ENCODE results near the gene ISCU.
A peak's percentile ranks its signal among the peaks of the same experiment; 100 is the strongest.
"Not testable (repeated sequence)": the region's sequence is repeated elsewhere in the genome, so short reads cannot be mapped to it uniquely, and the experiment has no call there.

Gene ISCU

DNA sequence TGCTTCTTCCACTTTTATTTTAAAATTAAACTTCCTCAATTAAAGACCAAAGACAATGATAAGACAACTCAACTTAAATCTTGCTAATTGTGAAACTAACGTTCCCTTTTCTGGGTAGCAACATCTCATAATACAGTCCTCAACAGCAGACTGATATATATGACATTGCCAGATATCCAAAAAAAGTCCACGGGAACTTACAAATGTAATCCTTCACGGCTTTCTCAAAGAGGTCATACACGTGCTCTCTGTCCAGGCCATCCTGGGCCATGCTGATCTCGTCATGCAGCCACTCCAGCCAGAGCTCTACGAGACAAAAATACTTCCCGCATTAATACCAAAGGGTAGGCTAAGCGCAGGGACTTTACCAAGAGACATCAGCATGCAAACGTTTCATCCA is 14.7 kb upstream of the ISCU start:
- no peak for DNase-seq

DNA sequence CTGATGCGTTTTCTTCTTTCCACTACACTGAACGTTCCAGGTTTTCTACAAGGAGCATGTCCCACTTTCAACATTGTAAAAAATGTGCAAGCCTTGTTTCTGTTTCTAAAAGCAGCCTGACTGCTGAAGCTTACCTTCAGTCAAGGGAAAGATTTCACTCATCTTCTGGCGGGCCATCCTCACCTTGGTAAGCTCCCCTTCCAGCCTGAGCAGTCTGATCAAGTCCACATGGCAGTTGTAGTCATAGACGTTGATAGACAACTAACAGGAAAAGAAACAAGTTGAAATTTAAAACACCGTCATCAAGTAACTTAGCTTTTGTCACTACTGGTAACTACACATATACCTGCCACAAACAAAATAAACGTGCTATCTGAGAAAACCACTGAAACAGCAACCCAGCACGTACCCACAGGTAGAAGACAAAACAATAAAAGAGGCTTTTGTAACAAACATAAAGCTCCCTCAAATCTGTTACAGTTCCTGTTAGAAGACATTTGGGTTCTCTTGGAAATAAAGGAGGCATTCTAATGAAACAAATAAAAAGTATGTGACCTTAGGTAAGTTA is 13.4 kb upstream of the ISCU start:
- no peak for DNase-seq

DNA sequence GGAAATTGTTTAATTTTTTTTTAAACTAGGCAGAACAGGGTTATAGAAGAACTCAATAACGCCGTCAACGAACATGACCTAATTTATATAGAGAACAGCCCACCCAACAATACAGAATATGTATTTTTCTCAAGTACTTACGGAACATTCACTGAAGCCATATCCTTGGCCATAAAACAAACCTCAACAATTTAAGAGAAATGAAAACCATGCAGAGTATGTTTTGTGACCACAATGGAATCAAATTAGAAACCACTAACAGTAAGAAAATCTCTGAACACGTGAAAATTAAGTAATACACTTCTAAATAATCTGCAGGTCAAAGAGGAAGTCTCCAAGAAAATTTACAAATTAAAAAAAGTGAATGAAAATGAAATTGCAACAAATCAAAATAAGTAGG is 10.9 kb upstream of the ISCU start:
- no peak for DNase-seq

DNA sequence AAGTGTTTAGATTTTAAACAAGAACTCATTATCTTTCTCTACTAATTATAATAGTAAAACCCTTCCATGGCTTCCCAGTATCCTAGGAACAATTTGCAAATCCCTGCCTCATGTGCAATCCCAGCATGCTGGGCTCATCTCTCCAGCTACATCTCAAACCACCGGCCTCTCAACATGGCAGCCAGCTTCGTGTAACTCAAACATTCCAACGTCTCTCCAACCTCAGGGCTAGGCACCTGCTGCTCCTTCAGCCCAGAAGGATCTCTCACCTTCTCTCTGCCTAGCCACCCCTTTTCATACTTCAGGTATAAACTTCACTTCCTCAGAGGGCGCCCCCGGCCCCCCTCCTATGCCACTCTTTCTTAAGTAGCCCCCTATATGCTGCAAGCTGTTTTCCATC is 8.6 kb upstream of the ISCU start:
- DNase-seq = no peak

DNA sequence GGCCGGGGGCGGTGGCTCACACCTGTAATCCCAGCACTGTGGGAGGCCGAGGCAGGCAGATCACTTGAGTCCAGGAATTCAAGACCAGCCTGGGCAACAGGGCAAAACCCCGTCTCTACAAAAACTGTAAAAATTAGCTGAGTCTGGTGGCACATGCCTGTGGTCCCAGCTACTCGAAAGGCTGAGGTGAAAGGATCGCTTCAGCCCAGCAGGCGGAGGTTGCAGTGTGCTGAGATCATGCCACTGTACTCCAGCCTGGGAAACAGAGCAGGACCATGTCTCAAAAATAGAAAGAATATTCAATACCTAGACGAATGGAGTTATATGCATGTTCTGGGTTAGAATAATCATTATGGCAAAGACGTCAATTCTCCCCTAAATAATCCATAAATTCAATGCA is 7.0 kb upstream of the ISCU start:
- DNase-seq = not testable (repeated sequence)

DNA sequence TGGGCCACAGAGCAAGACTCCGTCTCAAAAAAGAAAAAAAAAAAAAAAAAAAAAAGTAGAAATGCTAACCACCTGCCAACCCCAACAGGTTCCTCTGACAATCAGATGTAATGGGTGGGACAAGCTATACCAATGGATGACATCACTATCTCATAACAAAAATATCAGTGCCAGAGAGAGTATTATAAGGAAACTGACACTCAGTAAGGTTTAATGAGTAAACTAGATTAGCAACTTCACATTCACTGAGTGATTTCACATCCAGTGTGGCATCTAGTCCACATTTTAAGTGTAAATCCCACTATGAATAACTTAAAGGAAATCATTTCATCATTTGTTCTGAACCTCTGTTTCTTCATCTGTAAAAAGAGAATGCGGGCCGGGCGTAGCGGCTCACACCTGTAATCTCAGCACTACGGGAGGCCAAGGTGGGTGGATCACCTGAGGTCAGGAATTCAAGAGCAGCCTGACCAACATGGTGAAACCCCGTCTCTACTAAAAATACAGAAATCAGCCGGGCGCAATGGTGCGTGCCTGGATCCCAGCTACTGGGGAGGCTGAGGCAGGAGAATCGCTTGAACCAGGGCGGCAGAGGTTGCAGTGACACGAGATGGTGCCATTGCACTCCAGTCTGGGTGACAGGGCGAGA is 3.3 kb upstream of the ISCU start:
- DNase-seq = no peak

DNA sequence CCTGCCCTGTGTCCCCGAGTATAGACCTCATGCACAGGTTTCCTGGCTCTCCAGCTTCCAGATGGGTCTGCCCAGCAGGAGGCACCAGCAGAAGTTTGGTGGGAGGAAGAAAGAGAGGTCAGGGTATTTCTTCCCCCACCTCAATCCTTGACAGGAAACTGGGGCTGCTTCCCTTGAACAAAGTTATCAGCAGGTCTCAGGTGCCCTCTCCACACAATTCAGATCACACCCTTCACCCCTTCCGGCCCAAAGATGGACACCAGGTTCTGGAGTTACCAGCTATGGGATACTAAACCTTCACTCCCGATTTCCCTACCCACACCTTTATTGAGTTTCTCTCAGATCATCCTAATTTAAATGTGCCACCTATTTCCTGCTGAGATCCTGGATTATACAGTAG is 2.6 kb upstream of the ISCU start:
- peak; percentile 22 for DNase-seq

DNA sequence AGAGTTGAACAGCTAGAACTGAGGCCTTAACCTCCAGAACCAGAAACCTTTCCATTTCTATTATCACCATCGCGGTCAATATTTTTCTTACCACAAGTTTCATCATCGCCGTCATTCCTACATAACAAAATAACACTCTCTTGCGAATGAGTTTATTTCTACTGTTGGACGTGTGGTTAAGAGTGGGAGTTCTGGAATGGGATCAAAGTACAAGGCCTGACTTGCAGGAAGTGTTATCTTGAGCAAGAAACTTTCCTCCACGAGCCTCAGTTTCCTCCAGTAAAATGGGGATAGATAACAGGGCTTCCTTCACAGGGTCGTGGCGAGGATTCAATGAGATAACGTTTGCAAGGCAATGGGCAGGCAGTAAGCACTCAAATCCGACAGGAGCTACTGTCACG is 2.1 kb upstream of the ISCU start:
- peak; percentile 49 for DNase-seq

DNA sequence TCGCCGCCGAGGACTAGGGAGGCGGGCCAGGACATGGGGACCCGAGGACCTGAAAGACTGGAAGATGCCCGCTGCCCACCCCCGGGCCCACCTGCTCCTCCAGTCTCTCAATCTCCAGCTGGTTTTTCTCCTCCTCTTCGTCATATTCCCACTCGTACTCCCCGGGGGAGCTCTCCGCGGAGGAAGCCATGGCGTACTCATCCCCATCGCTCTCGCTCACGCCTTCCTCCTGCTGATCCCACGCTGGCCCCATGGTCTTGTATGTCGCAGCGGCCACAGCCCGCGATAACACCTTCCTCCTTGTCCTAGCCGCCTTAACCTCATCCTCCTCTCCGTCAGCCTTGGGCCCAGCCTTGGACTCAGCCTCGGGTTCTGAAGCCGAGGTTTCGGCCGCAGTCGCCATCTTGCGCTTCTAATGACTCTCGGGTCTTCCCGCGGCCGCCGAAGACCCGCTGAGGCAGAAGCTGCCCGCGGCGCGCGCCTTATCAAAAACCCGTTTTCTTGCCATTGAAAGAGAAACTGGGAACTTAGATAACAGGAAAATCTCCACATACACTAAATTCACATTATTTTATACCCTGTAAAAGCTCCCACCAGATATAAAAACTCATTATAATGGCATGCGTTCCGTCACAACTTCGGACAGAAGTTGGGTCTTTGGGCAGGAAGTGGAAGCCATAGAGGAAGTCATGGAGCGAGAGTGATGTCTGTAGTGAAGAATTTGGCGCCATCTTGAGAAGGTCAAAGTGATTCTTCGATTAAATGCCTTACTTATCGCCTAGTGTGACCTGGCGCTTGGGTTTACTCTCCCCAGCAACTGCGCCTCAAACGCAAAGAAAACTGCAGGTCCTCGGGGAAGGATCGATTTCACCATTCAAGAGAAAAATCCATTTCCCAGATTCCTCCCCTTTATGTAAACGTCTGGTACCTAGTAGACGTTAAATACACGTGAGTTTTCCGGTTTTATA is 1.4 kb upstream of the ISCU start, which contains the start of gene SART3:
Gene SART3 (minus strand): TSS at position 422 of the 968 bp plus-strand sequence. CDS start 19 bp downstream, at position 403.
- DNase-seq = peak; percentile 98

DNA sequence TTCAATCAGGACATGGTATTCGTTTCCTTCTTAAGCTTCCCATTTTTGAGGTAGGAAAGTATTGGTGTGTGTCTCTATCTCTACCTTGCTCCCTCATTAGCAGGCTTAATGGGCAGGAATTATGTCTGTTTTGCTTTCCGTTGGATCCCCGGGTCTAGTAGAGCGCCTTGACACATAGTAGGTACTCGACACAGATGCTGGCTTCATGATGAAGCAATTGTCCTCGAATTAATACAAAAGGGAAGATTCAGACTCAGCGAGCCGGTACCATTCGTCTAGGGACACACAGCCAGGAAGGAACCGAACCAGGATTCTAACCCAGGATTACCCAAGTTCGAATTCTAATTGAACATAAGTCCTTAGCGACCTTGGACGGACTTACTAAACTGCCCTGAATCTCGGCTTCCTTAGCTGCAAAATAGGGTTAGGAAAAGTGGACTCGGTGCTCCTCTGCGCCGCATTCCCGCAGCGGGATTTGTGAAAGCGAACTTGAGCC is 496 bp upstream of the ISCU start:
- no peak for DNase-seq

DNA sequence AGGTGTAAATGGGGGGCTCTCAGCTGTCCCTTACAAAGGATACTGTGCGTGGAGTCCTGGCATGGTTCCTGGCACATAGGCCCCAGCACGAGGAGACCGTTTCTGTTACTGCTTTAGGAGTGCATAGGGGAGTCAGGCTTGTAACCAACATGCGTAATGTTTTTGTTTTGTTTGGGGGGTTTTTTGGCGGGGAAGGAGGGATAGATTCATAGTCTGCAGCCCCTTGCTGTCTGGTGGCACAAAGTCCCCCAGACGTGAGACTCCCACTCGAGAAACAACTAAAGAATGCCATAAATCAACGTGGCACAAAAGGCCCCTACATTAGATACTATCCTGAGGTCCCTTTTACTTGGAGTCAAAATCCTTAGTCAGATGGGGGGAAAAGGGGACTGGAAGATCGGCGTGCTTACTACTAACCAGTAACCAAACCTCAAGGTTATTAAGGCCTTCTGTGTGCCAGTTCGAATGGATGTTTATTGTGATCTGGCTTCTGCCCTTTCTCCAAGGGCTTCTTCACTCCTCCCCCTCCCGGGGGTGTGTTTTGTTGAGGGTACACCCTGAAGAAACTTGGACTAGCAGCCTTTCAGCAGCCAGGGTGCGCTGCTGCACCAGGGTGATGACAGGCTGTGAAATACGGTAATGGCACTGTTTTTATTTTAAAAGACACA is 874 bp downstream of the ISCU start:
- DNase-seq = peak; percentile 97

DNA sequence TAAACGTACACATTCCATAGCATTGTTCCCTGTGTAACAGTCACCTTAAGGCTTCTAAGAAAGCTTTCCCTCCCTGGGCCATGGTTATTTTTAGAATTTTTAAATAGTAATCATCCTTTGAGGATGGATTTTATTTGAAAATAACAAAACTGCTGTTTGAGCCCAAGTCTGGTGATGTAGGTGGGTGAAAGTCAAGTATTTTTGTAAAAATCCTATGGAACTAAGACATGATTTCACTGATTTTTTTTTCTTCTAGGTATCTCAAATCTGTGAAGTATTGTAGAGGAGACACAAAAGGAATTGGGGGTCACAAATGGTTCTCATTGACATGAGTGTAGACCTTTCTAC is 1.4 kb downstream of the ISCU start:
- no peak for DNase-seq

DNA sequence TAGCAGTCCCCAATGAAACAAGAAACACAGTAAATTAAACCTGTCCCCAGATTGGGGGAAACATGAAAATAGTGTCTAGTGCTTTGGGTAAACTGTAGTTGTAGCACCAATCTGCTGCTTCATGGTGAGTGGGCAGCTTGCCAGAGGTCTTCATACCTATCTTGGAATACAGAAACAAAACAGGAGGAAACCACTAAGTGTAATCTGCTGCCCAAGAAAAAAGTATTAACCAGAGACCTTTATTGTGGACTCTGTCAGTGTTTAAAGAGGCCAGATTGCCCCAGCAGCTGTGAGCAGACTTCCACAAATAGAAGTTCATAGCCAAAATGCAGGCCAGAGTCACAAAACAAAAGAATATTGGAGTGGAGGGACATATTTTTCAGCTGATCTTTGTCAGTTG is 2.3 kb downstream of the ISCU start:
- peak; percentile 96 for DNase-seq

DNA sequence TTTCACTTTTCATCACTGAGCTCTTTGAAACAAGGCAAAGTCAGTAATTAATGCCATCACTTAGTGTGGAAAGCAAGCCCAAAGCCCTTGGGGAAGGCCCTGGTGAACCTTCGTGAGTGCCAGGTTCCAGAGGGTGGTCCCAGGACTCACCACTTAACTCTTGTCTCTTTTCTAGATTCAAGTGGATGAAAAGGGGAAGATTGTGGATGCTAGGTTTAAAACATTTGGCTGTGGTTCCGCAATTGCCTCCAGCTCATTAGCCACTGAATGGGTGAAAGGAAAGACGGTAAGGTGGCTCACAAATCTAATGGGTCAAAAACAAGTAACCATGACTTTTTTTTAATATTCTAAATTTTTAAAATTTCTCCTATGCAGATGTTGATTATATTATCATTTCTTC is 2.8 kb downstream of the ISCU start:
- no peak for DNase-seq

DNA sequence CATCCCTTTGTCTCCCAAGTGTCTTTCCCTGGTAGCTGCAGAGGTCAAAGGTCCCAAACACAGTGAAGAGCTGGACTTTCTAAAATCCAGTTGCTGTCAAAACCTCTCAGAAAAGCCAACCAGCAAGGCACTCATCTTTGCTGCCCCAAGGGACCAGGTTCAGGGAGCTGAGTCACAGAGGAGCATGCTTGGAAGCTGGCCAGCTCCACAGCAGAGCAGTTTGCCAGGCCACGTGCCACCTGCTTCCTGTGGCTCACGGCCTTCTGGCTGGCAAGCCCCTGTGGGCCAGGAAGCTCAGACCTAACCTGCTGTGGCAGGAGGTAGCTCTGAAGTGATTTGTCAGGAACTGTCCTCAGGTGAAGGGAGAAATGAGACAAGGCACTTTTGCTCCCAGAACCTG is 3.6 kb downstream of the ISCU start:
- DNase-seq = peak; percentile 90

DNA sequence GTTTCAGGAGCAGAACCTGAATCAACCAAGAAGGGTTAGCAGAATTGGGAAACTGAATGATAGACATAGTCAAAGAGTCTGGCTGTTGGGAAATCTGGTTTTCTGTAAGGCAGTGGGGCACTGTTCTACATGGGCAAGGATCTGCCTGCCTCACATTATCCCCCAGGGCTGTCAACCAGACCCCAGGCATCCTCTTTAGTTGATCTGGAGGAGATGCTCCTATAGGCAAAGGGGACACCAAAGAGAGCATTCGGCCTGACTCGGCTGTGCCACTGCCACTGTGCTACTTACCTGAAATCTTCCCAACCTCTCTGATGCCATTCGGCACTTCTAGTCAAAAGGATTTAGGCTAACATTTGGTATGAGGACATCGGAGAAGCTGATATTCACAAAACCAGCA is 4.1 kb downstream of the ISCU start:
- DNase-seq = no peak

DNA sequence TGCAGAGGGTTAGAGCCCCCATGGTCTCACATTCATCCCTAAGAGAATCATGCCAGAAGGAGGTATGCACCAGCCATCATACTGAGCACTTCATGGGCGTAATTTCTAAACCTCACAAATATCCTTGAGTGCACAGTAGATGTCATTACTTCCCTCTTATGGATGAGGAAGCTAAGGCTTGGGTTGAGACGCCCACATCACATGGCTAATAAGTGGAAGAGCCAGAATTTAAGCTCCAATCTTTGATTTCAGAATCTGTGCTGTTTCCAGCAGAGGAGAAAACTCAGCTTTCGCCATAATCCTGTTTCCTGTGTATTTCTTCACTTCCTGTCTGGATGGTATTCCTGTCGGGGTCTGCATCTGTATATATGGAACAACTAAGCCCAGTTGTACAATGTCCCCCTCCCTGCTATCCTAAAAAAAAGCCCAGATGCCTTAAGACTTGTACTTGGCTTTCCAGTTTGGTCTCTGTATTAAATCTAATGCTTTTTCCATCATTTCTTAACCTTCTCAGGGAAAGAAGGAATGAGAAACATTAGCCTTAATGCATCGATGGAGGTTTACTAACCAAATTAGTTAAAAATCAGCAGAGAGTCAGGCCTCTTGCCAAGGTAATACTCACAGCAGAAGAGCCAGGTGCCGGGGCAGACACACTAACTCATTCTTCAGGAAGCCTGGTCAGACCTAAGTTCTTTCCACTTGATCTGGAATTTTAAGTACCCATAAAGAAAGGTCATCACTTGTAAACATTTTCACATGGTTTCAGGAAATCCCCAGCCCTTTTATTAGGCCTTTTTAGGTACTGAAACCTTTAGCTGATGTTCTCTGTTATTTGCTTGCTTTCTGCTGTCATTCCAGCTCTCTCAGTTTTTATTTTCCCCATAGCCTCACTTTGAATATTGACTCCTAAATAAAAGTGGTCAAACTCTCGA is 5.3 kb downstream of the ISCU start:
- DNase-seq = no peak

DNA sequence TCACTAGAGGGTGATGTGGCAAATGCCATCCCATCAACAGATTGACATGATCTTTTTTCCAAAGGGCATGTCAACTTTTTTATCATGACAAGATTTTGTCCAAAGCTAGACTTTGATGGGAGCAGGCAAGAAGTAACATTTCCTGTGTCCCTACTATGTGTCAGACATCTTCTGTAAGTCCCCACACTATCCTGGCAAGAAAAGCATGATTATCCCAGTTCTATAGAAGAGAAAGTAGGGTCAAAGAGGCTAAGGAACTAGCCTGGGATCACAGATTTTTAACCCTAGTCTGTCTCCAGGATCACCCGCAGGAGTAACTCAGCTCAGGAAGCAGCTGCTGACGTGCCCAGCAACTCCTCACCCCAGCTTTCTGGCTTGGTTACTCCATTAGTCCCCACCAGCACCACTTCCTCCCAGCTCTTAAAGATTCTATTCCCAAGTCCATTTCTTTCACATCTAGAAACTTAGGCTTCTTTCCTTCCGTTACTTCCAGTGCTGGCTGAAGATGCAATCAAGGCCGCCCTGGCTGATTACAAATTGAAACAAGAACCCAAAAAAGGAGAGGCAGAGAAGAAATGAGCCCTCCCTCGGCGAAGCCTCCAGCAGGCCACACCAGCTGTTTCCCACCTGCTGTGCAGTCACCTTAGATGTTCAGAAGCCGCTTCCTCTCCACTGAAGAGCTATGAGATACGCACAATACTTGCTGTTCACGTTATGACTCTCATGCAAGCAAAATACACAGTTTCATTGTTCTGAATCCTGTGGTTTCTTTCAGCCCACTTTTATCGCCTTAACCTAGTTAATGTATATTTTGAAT is 6.2 kb downstream of the ISCU start:
- DNase-seq = no peak

DNA sequence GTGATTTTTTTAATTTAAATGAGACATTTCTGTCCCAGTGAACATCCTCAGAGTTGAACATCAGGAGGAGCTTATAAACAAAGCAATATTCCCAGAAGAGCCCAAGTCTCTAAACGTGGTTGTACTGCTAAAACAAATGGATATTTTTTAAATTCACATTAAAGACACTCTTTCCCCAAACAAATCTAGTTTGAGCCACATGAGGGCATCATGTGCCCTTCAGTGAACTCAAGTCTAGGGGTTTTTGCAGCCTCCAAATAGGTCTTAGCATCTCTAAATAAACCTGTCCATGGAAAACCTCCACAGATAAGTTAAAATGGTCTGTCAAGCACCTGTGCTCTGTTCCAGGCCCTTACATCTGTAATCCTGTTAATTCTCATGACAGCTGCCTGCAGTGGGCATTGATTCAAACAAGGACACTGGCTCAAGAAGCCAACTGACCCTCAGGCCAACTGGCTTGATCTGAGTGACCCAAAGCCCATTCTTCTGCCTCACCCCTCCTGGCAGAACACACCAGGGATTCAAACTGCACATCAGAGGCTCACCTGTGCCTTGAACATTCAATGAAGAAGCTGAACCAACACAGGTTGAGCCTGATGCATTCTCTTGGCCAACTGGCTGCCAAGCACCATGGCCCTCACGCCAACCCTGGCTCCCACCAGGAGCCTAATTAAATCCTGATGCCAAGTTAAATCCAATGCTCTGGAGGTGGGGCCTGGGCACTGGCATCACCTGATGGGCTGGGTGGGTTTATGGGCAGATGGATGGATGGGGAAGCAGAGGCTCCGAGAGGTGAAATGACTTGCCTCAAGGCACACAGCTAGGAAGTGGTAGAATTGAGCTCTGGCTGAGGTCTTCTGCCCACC is 8.6 kb downstream of the ISCU start:
- DNase-seq = peak; percentile 64

DNA sequence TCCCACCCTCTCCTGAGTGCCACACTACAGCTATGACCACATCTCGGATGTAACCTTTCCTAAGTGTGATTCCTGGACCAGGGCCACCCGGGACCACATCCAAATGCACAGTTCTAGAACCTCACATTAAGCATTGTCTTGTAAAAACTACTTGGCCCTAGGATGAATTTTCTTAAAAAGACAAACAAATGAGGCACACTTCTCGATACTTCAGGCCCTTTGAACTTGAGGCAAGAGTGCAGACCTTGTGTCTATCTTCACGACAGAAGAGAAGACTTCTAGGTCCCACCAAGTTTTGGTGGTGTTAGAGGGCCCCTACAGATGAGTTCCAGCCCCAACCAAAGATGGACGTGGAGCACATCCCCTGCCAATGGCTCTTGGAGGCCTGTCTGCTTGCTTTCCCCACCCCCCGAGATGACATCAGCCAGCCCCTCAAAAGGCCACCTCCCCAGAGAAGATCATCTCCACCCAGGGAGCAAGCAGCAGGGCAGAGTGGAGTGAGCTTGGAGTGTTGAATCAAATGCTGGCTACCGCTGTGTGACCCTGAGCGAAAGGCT is 9.3 kb downstream of the ISCU start:
- no peak for DNase-seq
